ENCODE data around the gene WDR18. TPM values are rescaled to one million over a fixed set of nuclear protein-coding genes. Genes with fewer than 3 reads are reported as not detected.

Gene WDR18
- total RNA-seq, 1 donor: 15.1 TPM

DNA sequence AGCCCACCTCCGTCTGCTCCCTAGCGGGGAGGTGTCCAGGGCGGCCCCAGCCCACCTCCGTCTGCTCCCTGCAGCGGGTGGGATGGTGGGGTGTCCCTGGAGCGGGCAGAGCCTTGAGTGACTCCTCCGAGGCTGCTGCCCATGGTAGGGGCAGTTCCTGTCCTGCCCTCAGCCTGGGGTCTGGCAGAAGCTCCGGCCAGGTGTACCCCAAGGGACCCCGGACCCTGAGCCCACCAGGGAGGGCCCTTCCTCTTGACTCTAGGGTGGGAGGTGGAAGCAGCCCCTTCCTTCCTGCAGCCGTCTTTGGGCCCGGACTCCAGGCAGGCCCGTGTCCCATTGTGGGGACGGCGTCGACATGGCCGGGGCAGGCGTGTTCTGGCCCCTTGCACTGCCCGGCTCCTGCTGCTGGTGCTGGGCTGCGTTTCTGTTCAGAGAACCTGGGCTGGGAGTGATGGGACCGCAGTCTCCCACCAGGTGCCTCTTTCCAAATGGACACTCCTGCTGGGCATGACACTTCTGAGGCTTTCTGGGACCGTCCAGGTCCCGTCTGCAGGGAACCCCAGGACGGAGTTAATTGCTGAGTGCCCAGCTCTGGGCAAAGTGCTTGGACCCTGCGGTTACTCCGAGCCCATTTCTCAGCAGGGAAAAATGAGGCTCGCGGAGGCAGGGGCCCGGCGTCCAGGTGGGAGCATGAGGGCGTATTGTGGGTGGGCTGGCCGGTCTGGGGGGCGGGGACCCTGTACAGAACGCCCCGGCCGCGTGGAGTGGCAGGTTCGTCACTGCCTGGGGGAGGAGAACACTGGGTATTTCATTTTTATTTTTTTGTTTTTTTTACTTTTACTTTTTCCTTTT lies 38.5 kb upstream of the WDR18 start:
- H3K27me3 ChIP-seq (ENCODE audit: insufficient read depth, low read length): no peaks in the 10 kb centered on the region
- no peaks in the 10 kb centered on the region for H3K9me3 ChIP-seq (ENCODE audit: low read depth, low read length)
- H3K4me3 ChIP-seq (ENCODE audit: low read length): no peak overlapping the region
- peaks cover 38% of the 10 kb centered on the region for H3K4me1 ChIP-seq (ENCODE audit: insufficient read depth, low read length)

DNA sequence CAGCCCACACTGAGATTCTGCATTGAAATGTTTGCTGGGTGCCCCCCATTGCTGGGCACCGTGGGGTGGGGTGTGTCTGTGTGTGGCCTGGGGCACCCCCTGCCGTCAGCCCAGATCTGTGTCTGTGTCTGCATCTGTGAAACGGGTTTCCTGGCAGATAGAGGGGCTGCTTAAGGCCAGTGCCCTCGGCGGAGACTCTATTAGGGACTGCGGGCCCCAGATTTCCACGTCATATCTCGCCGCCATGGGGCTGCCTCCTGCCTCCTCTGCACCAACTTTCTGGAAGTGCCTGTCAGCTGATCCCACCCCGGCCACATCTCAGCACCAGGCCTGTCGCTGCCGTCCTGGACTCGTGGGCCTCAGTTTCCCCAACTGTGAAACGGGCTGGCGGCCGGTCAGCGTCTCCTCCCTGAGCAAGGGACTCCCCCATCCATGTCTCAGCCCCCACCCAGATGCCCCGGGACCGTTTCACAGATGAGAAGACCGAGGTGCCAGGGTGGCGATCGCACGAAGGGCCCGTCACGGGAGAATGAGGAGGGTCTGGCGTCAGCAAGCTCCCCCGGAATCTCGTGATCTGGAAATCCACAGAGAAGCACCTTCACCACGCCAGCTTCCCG lies 36.9 kb upstream of the WDR18 start:
- H3K27me3 ChIP-seq (ENCODE audit: insufficient read depth, low read length): no peaks in the 10 kb centered on the region
- no peak overlapping the region for H3K4me3 ChIP-seq (ENCODE audit: low read length)
- H3K4me1 ChIP-seq (ENCODE audit: insufficient read depth, low read length): peaks cover 25% of the 10 kb centered on the region
- no peaks in the 10 kb centered on the region for H3K9me3 ChIP-seq (ENCODE audit: low read depth, low read length)

DNA sequence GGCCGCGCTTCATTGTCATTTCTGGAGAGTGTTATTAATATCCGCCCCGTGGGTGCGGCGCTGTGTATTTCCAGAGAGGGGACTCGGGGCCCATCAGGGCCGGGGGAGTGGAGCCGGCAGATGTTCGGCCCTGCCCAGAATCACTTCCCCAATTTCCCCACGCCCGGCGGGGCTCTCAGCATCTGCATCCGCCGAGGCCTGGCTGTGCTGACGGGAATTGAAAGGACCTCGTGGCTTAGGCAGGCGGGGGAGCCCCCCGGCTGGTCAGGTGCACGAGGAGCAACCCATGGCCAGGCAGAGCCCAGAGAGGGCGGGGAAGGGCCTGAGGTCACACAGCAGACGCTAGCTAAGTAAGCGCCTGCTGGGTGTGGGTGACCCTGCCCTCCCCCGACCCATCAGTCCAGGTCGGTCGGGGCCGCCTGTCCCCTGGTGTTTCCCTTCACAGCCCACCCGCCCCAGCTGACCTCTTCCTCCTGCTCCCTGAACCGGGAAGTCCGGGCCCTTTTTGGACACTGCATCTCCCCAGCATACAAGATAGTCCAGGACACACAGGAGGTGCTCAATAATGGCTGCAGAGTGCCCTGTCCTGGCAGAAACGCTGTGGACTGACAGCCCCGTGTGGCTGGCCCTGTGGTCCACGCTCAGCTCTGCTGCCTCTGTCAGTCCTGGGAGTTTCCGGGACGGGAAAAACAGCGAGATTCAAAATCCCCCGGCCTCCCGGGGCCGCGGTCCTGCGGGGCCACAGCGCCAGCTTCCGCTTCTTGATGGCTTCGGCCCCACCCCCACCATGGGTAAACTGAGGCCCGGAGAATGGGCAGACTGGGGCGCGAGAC lies 36.2 kb upstream of the WDR18 start:
- Histone ChIP-seq H3K27me3 (ENCODE audit: insufficient read depth, low read length) (no peaks in the 10 kb centered on the region), H3K4me1 (ENCODE audit: insufficient read depth, low read length) (peaks cover 32% of the 10 kb centered on the region), H3K4me3 (ENCODE audit: low read length) (no peak overlapping the region), H3K9me3 (ENCODE audit: low read depth, low read length) (no peaks in the 10 kb centered on the region)

DNA sequence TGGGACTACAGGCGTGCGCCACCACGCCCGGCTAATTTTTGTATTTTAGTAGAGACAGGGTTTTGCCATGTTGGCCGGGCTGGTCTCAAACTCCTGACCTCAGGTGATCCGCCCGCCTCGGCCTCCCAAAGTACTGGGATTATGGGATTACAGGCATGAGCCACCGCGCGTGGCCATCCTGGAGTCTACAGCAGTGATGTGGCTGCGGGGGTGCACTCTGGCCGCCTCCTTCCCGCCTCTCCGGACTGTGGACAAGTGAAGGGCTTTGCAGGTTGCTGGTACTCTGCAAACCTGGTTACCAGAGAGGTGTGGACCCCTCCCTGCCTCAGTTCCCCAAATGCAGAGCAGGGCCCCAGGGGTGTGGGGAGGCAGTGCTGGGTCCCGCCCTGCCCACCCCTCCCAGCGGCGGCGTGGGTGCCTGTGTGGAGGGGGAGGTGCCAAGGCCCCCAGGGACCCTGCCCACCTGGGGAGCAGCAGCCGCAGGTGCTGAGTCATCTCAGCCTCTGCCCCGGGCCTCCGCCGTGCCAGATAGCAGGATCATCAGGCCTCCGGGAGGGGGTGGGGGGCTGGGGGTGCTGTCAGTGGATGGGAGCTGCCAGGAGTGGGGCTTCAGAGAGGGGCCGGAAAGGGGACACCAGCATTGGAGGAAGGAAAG lies 35.2 kb upstream of the WDR18 start:
- Histone ChIP-seq H3K9me3 (ENCODE audit: low read depth, low read length) (no peaks in the 10 kb centered on the region), H3K4me1 (ENCODE audit: insufficient read depth, low read length) (peaks cover 42% of the 10 kb centered on the region), H3K4me3 (ENCODE audit: low read length) (no peak overlapping the region)

DNA sequence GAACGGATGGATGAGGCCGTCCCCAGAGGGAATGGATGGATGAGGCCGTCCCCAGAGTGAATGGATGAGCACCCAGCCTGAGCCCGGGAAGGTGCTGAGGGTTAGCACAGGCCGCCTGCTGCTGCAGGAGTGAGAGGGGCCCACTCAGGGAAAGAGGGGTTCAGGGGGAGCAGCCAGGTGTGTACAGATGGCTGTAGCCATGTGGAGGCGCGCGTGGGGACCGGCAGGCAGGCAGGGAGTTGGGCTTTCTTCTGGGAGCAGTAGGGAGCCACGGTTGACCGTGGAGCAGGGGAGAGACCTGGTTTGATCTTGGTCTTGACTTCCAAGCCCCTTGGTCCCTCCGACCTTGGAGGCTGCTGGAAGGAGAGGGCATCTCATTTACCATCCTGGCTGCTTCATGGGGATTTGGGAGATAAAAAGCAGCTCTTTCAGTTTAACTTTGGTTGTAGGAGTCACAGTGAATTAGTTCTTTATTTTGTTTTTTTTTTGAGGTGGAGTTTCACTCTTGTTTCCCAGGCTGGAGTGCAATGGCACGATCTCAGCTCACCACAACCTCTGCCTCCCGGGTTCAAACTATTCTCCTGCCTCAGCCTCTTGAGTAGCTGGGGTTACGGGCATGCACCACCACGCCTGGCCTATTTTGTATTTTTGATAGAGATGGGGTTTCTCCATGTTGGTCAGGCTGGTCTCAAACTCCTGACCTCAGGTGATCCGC lies 33.6 kb upstream of the WDR18 start:
- Histone ChIP-seq H3K27me3 (ENCODE audit: insufficient read depth, low read length) (no peaks in the 10 kb centered on the region), H3K4me1 (ENCODE audit: insufficient read depth, low read length) (peaks cover 42% of the 10 kb centered on the region), H3K9me3 (ENCODE audit: low read depth, low read length) (no peaks in the 10 kb centered on the region), H3K4me3 (ENCODE audit: low read length) (no peak overlapping the region)

More for the DNA sequence above, 35.2 kb upstream of the WDR18 start:
- no peaks in the 10 kb centered on the region for H3K27me3 ChIP-seq (ENCODE audit: insufficient read depth, low read length)

DNA sequence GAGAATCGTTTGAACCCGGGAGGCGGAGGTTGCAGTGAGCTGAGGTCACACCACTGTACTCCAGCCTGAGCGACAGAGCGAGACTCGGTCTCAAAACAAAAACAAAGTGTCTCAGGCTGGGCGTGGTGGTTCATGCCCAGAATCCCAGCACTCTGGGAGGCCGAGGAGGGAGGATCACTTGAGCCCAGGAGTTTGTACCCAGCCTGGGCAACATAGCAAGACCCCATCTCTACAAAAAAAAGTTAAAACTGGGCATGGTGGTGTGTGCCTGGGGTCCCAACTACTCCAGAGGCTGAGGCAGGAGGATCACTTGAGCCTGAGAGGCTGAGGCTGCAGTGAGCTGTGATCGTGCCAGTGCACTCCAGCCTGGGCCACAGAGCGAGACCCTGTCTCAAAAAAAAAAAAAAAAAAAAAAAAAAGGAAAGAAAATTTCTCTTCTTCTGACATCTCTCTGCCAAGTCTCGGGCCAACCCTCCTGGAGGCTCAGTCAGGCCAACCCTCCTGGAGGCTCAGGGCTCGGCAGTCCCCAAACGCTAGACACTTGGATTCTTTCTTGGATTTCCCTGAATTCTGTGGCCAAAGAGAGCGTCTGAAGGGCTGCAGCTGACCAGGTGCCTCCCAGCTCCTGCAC lies 32.0 kb upstream of the WDR18 start:
- no peaks in the 10 kb centered on the region for H3K9me3 ChIP-seq (ENCODE audit: low read depth, low read length)
- peaks cover 36% of the 10 kb centered on the region for H3K4me1 ChIP-seq (ENCODE audit: insufficient read depth, low read length)
- H3K27me3 ChIP-seq (ENCODE audit: insufficient read depth, low read length): no peaks in the 10 kb centered on the region
- H3K4me3 ChIP-seq (ENCODE audit: low read length): no peak overlapping the region

DNA sequence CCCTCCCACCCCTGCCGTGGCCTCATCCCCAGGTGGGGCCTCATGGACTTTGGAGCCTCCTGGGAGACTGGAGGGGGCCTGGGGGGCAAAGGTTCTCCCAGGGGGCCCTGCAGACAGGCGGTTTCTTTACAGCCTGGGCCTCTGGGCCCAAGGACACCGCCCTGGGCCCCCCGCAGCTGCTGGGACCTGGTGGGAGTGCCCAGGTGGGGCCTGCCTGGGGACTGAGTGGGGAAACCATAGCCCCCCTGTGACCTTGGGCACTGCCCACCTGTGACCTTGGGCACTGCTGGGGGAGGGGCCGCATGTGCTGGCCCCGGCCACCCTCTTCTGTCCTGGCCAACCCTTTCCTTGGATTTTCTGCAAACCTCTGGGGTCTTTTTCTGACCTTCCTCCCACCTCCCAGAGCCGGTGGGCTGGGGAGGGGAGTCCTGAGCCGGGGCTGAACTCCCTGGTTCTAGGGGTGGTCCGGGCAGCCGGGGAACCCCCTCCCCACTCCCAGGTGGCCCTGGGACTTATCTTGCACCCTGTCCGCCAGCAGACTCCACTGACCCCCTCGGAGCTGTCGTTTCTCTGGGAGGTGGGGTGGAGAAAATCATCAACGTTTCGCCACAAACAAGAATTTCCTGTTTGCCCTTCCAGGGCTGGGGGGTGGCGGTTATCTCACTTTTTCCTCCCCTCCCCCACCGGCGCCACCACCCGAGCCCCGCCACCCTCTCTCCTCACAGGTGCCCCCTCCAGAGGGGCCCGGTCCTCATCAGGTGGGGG lies 31.3 kb upstream of the WDR18 start:
- no peaks in the 10 kb centered on the region for H3K9me3 ChIP-seq (ENCODE audit: low read depth, low read length)
- peaks cover 29% of the 10 kb centered on the region for H3K4me1 ChIP-seq (ENCODE audit: insufficient read depth, low read length)
- peak overlapping the region; percentile 16 for H3K4me3 ChIP-seq (ENCODE audit: low read length)
- H3K27me3 ChIP-seq (ENCODE audit: insufficient read depth, low read length): no peaks in the 10 kb centered on the region

DNA sequence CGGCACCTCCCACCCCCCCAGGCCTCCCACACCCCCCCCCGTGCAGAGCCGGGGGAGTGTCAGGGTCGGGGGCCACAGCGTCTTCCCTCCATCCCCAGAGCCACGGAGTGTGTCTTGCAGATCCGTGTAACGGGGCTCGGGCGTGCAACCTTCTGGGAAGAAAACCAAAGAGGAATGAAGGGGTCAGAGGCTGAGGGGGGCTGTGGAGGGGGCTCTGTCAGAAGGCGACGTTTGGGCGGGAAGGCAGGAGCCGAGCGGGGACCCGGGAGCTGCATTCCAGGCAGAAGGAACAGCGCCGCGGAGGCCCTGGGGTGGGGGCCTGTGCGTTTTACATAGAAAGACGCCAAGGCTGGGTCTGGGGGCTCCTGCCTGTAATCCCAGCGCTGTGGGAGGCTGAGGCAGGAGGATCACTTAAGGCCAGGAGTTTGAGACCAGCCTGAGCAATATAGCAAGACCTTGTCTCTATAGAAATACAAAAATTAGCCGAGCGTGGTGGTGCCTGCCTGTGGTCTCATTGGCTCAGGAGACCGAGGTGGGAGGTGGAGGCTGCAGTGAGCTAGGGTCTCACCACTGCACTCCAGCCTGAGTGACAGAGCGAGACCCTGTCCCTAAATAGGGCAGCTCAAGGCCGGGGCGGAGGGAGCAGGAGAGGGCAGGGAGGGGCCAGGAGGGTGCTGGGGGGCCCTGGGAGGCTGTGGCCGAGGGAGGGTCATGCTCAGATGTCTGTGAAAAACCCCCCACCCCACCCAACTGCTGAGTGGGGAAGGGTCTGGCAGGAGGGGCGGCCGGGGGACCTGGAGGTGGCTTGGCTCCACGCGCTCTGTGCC lies 30.5 kb upstream of the WDR18 start:
- H3K4me3 ChIP-seq (ENCODE audit: low read length): no peak overlapping the region
- H3K9me3 ChIP-seq (ENCODE audit: low read depth, low read length): no peaks in the 10 kb centered on the region
- H3K27me3 ChIP-seq (ENCODE audit: insufficient read depth, low read length): no peaks in the 10 kb centered on the region
- peaks cover 22% of the 10 kb centered on the region for H3K4me1 ChIP-seq (ENCODE audit: insufficient read depth, low read length)

DNA sequence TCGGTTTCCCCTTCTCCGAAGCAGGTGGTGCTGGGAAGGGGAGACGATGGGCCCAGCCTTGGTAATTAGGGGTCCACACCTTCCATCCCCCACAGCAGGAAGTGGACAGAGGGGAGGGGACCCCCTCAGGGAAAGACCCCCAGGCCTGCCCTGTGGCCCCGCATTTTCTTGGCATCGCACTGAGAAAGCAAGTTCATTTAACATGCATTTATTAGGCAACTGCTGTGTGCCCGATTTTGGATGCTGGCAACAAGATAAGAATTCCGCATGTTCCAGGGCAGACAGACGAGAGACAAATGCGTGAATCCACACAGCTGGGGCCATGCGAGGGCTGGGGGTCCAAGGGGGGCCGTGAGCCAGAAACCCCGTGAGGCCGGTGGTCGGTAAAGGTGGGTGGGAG lies 29.9 kb upstream of the WDR18 start:
- H3K9me3 ChIP-seq (ENCODE audit: low read depth, low read length): no peaks in the 10 kb centered on the region
- no peak overlapping the region for H3K4me3 ChIP-seq (ENCODE audit: low read length)
- H3K27me3 ChIP-seq (ENCODE audit: insufficient read depth, low read length): no peaks in the 10 kb centered on the region
- peaks cover 18% of the 10 kb centered on the region for H3K4me1 ChIP-seq (ENCODE audit: insufficient read depth, low read length)

DNA sequence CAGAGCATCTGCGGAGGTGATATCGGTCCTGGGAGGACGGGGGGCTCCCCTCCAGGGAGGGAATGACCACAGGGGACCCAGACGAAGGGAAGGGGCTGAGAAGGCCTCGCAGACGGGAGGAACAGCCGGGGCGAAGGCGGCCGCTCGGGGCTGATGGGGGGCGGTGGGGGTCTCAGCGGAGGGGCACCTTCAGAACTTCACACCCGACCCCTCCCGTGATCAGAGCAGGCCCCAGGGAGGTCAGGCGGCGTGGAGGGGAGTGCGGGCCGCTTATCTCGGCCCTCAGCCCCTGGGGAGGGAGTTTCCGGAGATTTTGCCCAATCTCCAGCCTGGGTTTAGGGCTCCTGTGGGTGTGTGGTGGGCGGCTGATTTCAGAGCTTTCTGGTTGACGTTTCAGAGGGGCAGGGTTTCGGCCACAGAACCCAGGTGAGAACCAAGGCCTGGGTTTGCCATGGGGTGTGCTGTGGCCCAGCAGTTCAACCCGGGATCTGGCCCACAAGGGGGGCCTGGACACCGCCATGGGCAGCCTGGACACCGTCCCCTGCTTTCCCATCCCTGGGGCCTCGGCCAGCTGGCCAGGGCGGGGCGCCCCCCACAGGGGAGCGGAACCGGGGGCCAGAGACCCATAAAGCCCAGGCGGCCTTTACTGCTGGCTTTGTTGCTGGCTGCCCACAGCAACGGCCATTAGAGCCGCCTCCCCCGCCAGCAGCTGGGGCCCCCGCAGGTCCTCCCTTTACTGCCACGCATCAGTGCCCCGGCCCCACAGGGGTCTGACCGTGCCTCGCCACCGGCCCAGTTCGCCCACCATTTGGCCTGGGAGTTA lies 29.3 kb upstream of the WDR18 start:
- H3K4me3 ChIP-seq (ENCODE audit: low read length): no peak overlapping the region

DNA sequence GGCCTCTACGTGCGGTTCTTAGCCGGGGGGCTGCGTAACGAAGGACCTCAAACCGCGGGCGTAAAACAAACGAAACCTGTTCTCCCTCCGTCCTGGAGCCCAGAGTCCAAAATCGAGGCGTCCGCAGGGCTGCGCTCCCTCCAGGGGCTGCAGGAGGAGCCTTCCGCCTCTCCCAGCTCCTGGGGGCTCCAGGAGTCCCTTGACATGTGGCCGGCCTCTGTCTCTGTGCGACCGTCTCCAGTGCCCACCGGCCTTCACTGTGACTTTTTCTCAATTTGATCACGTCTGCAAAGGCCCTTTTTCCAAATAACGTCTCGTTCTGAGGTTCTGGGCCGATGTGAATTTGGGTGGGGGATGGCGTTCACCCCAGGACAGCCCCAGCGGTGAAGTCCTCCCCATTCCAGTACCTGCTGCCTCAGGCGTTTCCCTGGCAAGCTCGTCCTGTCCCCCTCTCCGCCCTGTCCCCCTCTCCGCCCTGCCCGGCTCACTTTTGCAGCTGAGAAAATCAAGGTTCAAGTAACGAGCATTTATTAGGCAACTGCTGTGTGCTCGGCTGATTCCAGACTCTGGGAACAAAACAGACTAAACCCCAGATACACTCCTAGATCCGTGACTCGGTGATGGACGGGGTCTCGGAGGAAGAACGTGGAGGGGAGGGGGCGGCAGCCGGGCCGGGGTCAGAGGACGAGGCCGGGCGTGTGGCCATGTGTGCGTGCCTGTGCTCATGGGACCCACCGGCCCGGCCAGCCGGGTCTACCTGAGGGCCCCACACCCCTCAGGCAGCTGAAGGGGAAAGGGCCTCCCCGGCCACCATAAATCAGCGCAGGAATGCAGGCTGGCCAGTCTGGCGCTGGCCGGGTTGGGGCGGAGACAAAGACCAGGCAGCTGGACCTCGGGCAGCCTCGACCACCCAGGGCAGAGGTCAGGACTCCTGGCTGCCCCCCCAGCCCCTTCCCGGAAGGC lies 28.1 kb upstream of the WDR18 start:
- H3K4me1 ChIP-seq (ENCODE audit: insufficient read depth, low read length): peaks cover 18% of the 10 kb centered on the region
- H3K9me3 ChIP-seq (ENCODE audit: low read depth, low read length): no peaks in the 10 kb centered on the region
- no peak overlapping the region for H3K4me3 ChIP-seq (ENCODE audit: low read length)
- no peaks in the 10 kb centered on the region for H3K27me3 ChIP-seq (ENCODE audit: insufficient read depth, low read length)

More for the DNA sequence above, 29.3 kb upstream of the WDR18 start:
- H3K9me3 ChIP-seq (ENCODE audit: low read depth, low read length): no peaks in the 10 kb centered on the region
- peaks cover 18% of the 10 kb centered on the region for H3K4me1 ChIP-seq (ENCODE audit: insufficient read depth, low read length)
- H3K27me3 ChIP-seq (ENCODE audit: insufficient read depth, low read length): no peaks in the 10 kb centered on the region
